ENCODE measurements around the gene FAM219A.
A peak's percentile ranks its signal among the peaks of the same experiment; 100 is the strongest.

FAM219A gene

GRCh38 chr9:34458013-34458958, at the start of gene FAM219A, which contains the start of gene DNAI1:
Gene FAM219A (minus strand): TSS chr9:34458570. CDS start chr9:34458263, 307 bp downstream.
Gene DNAI1 (plus strand): TSS chr9:34458805. CDS start chr9:34459006, 201 bp downstream.
- peak; percentile 98 for DNase-seq (ENCODE audit: low read depth)

DNA sequence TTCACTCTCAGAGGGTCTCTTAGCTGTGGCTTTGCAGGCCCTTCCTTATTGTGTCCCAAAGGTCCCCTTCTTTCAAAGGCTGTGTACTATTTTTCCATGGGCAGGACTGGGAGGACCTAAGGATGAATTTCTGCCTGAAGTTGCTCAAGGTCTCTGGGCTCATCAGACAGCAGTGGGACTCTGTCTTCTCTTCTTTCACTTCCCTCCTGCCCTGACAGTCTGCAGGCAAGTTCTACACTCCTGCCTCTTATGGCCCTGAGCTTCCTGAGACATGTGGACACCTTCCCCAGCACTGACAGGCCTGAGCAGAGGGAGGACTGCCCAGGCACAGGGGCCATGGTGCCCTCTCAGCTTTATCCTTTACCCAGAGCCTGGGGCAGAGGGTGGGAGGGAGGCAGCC, 49.6 kb upstream of the FAM219A start:
- no peak for DNase-seq (ENCODE audit: low read depth)

DNA sequence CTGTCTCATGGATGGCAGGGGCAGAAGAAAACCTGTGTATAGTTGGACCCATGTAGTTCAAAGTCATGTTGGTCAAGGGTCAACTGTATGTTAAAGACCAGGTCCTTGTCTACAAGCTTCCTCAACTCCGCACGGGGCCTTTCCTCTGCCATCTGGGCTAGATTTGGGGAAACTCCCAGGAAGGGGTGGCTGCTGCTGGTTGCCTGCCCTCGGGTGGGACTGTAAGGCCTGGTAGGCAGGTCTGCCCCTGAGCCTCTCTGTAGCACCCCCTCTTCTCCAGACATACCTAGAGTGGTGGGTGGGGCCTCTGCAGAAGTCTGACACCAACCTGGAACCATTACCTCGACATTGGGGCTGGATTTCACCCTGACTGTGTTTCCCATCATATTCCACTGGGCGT, 49.2 kb upstream of the FAM219A start:
- DNase-seq (ENCODE audit: low read depth), result no peak

DNA sequence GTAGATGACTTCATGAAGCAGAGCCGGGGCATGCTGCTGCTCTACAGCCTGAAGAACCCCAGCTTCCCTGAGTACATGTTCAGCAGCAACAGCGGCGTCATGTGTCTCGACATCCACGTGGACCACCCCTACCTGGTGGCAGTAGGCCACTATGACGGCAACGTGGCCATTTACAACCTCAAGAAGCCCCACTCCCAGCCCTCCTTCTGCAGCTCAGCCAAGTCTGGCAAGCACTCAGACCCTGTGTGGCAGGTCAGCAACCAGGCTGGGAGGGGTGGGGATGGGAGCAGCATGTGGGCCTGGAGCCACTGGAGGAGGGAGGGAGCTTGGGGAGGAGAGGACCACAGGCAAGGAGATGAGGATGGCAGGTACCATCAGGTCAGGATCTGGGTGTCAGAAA, 48.3 kb upstream of the FAM219A start:
- DNase-seq (ENCODE audit: low read depth), result no peak

GRCh38 chr9:34505370-34506120, 47.2 kb upstream of the FAM219A start:
- DNase-seq (ENCODE audit: low read depth), result no peak

- no peak for DNase-seq (ENCODE audit: low read depth)
Observed at GRCh38 chr9:34503406-34503805, 45.0 kb upstream of the FAM219A start.

GRCh38 chr9:34502891-34503290, 44.5 kb upstream of the FAM219A start:
- DNase-seq (ENCODE audit: low read depth), result no peak

GRCh38 chr9:34502471-34502870, 44.1 kb upstream of the FAM219A start:
- no peak for DNase-seq (ENCODE audit: low read depth)

DNA sequence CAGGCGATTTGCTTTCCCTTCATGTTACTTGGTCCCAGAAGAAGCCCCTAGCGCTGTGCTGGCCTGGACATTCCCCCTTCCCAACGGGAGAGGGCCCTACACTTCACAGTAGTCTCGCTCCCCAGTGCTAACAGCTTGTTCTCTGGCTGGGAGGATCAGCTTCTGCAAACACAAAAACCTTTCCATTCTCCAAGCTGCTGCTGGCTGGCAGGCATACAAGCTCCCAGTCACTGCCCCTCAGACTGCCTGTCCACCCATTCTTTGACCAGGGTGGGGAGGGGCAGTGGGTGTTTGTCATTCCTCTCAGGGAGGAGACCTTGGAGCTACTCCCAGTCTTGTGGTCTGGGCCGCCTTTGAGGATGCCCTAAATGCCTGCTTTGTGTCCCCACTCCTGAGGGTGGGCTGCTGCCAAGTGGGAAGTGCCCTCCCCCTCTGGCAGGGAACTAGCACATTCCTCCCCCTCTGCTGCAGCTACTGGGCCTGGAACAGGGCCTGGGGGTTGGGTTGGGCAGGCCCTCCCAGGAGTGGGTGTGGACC, 43.6 kb upstream of the FAM219A start:
- no peak for DNase-seq (ENCODE audit: low read depth)

- DNase-seq (ENCODE audit: low read depth), result no peak
Observed at GRCh38 chr9:34501372-34501771, 43.0 kb upstream of the FAM219A start.

DNA sequence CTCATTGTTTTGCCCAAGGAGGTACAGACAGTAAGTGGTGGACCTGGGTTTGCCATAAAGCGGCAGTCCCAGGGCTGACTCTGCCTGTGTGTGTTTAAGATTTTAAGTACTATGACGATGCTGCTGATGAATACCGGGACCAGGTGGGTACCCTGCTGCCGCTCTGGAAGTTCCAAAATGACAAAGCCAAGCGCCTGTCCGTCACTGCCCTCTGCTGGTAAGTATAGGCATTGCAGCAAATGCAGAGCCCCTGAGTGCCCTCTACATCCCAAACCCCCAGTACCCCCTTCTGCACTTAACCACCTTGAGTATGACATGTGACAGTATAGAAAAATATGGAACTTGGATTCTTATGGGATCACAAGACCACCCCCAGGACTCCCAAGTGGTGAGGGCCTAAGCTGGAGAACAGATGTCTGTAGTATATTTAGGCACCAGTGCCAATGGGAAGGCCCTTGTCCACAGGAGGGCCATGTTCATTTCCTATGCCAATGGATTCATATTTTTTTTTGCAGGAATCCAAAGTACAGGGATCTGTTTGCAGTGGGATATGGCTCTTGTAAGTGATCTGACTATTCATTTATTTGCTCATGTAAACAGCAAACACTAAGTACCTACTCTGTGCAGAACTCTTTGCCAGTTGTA, 42.4 kb upstream of the FAM219A start:
- DNase-seq (ENCODE audit: low read depth), result peak; percentile 63

DNA sequence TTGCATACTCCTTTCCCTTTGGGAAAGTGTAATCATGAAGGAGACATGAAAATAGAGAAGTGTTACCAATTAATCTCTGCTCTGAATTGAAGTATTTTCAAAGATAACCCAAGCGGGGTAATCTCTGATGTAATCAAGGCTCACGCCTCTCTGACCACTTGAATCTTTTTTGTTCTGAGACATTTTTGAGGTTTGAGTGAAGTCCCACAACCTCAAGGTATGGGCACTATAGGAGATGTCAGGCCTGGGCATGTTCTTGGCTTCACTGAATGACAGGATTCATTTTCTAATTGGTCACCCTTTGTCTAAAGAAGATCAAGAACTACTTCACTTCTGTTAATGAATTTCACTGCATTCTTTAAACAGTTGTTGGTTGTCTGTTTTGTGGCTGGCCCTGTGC, 40.7 kb upstream of the FAM219A start:
- no peak for DNase-seq (ENCODE audit: low read depth)

GRCh38 chr9:34498553-34498952, 40.2 kb upstream of the FAM219A start:
- DNase-seq (ENCODE audit: low read depth), result no peak

- no peak for DNase-seq (ENCODE audit: low read depth)
Observed at GRCh38 chr9:34496149-34496712, 37.9 kb upstream of the FAM219A start.

GRCh38 chr9:34493972-34494535, 35.7 kb upstream of the FAM219A start:
- no peak for DNase-seq (ENCODE audit: low read depth)

DNA sequence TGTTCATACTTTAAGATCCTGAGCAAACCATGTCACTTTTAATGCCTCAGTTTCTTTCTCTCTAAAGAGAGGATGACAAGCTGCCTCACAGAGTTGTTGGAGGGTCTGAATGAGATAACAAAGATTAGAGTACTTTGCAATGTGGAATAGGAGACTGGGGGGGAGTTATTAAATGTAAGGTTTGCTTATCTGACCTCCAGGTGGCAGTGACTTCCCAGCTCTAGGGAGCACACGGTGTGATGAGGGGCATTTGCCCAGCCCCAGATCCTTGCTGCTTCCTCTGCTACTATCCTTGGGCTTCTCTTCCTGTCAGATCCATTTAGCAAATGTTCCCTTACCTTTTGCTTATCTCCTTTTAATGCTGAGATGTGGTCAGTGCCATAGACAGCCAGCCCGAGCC, 33.7 kb upstream of the FAM219A start:
- DNase-seq (ENCODE audit: low read depth), result no peak

DNA sequence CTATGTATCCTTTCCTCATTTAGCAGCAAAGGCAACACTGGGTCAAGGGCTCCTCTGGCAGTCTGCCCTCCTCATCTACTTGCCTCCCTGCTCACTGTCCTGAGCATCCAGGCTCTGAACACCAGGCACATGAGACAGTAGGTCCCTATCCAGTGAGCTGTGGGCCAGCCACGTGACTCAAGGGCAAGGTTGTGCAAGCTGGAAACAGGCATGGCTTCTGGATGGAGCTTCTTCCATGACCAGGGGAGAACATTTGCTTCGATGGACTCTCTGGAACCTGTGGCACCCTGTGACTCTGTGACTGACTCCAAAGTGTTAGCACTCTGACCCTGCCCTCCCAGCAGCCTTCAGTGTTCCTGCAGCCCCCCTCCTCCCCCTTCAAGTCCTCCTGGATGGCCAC, 33.2 kb upstream of the FAM219A start:
- DNase-seq (ENCODE audit: low read depth), result no peak

GRCh38 chr9:34490760-34491159, 32.4 kb upstream of the FAM219A start:
- DNase-seq (ENCODE audit: low read depth), result no peak

GRCh38 chr9:34490360-34490759, 32.0 kb upstream of the FAM219A start:
- DNase-seq (ENCODE audit: low read depth), result no peak

DNA sequence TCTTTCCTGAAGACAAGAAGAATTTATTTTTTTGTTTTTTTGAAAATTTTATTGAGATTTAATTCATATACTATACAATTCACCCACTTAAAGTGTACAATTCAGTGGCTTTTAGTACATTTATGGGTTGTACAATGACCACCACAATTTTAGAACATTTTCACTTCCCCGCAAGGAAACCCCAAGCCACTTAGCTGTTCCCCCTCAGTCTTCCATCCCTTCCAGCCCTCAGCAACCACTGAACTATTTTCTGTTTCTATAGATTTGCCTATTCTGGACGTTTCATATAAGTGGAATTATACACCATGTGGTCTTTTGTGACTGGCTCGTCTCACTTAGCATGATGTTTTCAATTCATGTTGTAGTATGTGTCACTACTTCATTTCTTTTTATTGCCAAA, 28.2 kb upstream of the FAM219A start:
- no peak for DNase-seq (ENCODE audit: low read depth)

DNA sequence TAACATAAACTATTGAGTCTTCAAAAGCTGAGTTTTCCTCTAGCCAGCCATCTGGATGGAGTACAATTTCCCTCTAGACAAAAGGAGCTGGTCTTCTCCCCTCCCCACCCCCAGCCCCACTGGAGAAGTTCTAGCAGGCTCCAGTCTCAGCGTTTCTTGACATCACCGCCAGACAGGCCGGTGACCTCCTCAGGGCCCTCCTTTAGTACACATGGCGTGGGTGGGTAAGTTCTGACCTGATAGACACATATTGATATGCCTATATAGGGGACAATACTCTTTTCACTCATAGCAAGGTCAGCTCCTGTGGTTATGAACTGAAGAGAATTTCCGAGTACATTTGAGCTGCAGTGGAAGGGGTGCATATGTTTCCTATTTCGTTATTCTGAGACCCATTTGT, 27.5 kb upstream of the FAM219A start:
- no peak for DNase-seq (ENCODE audit: low read depth)

- no peak for DNase-seq (ENCODE audit: low read depth)
Observed at GRCh38 chr9:34484678-34485077, 26.3 kb upstream of the FAM219A start.

Data from stimulated activated CD8-positive, alpha-beta memory T cell treated with anti-CD3 and anti-CD28 coated beads, Interleukin-4, amount 100 ng/mL, for 24 hours (primary cell).